ENCODE data around the gene INVS.

INVS gene

DNA sequence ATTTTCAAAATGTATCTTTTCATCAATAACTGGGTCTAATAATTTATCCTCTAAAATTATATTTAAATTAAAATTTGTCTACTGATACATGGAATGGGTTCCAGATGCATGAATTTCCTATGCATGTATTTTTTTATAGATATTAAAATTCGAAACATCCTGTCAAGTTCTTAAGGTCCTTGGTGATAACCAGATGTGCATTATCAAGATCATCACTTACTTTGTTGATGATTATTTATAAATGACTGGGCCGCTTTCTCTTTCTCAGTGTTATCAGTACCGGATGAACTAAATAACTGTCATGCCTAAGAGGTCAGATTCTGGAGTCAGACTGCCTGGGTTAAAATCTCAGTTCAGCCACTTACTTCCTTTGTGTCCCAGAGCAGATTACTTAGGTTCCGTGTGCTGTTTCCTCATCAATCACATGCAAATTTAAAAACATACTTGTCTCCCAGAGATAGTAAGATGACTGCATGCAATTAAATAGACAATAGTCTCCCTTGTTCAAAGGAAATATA, 129.4 kb downstream of the INVS start:
- TF ChIP-seq RAD21 (IDR thresholded peaks at IDR 0.05; ENCODE audit: low read depth) (no peak), TCF12 (IDR thresholded peaks at IDR 0.05; ENCODE audit: low read depth) (no peak), FOXM1 (IDR thresholded peaks at IDR 0.05; ENCODE audit: borderline replicate concordance, low read depth) (no peak), NFIC (IDR thresholded peaks at IDR 0.05) (no peak), EGR1 (IDR thresholded peaks at IDR 0.05) (no peak), CREB1 (IDR thresholded peaks at IDR 0.05; ENCODE audit: low read depth) (no peak), ZBTB7A (IDR thresholded peaks at IDR 0.05; ENCODE audit: low read depth) (no peak), TEAD4 (IDR thresholded peaks at IDR 0.05) (no peak), EP300 (IDR thresholded peaks at IDR 0.05; ENCODE audit: borderline replicate concordance) (no peak), TAF1 (IDR thresholded peaks at IDR 0.05; ENCODE audit: low read depth) (no peak)
- TF ChIP-seq, protein P1, sequence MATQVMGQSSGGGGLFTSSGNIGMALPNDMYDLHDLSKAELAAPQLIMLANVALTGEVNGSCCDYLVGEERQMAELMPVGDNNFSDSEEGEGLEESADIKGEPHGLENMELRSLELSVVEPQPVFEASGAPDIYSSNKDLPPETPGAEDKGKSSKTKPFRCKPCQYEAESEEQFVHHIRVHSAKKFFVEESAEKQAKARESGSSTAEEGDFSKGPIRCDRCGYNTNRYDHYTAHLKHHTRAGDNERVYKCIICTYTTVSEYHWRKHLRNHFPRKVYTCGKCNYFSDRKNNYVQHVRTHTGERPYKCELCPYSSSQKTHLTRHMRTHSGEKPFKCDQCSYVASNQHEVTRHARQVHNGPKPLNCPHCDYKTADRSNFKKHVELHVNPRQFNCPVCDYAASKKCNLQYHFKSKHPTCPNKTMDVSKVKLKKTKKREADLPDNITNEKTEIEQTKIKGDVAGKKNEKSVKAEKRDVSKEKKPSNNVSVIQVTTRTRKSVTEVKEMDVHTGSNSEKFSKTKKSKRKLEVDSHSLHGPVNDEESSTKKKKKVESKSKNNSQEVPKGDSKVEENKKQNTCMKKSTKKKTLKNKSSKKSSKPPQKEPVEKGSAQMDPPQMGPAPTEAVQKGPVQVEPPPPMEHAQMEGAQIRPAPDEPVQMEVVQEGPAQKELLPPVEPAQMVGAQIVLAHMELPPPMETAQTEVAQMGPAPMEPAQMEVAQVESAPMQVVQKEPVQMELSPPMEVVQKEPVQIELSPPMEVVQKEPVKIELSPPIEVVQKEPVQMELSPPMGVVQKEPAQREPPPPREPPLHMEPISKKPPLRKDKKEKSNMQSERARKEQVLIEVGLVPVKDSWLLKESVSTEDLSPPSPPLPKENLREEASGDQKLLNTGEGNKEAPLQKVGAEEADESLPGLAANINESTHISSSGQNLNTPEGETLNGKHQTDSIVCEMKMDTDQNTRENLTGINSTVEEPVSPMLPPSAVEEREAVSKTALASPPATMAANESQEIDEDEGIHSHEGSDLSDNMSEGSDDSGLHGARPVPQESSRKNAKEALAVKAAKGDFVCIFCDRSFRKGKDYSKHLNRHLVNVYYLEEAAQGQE (IDR thresholded peaks at IDR 0.05; ENCODE audit: low read depth): no peak
- TF ChIP-seq, protein P2, sequence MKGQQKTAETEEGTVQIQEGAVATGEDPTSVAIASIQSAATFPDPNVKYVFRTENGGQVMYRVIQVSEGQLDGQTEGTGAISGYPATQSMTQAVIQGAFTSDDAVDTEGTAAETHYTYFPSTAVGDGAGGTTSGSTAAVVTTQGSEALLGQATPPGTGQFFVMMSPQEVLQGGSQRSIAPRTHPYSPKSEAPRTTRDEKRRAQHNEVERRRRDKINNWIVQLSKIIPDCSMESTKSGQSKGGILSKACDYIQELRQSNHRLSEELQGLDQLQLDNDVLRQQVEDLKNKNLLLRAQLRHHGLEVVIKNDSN (IDR thresholded peaks at IDR 0.05): no peak
- TF ChIP-seq, protein P3, sequence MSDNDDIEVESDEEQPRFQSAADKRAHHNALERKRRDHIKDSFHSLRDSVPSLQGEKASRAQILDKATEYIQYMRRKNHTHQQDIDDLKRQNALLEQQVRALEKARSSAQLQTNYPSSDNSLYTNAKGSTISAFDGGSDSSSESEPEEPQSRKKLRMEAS (IDR thresholded peaks at IDR 0.05): no peak

DNA sequence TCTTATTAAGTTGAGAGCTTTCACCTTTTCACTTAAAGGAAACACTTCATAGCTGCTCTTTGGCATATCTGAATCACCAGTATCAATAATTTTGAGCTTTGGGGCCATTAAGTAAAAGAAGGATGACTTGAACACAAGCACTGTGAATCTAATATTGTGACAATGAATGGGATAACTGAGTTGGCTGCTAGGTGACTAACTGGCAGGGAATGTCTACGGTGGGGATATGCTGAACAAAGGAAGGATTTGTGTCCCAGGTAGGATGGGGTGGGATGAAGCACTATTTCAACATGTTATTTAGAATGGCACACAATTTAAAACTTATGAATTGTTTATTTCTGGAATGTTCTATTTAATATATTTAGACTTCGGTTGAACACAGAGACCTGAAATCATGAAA, 130.1 kb downstream of the INVS start:
- TF ChIP-seq CEBPB (IDR thresholded peaks at IDR 0.05): no peak
- no peak for TF ChIP-seq EGR1 (IDR thresholded peaks at IDR 0.05)
- no peak for TF ChIP-seq YY1 (IDR thresholded peaks at IDR 0.05; ENCODE audit: low read depth)
- no peak for TF ChIP-seq EP300 (IDR thresholded peaks at IDR 0.05; ENCODE audit: borderline replicate concordance)
- TF ChIP-seq, protein P1 (IDR thresholded peaks at IDR 0.05; ENCODE audit: low read depth): no peak
- no peak for TF ChIP-seq TCF12 (IDR thresholded peaks at IDR 0.05; ENCODE audit: low read depth)
- TF ChIP-seq RAD21 (IDR thresholded peaks at IDR 0.05; ENCODE audit: low read depth): no peak
- TF ChIP-seq, protein P3 (IDR thresholded peaks at IDR 0.05): no peak
- no peak for TF ChIP-seq TAF1 (IDR thresholded peaks at IDR 0.05; ENCODE audit: low read depth)
- TF ChIP-seq TEAD4 (IDR thresholded peaks at IDR 0.05): no peak

DNA sequence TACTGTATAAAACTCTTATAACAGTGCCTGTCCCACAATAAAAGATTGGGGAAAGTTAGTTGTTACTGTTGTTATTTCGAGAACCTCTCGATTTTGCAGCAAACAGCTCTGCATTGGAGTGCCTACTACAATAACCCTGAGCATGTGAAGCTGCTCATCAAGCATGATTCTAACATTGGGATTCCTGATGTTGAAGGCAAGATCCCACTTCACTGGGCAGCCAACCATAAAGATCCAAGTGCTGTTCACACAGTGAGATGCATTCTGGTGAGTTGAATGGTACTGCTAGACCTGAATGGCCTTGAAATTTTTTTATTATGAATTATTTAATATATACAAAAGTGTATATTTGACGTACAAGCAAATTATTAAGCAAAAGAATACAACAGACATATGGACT, 130.5 kb downstream of the INVS start:
- TF ChIP-seq FOXM1 (IDR thresholded peaks at IDR 0.05; ENCODE audit: borderline replicate concordance, low read depth): no peak
- TF ChIP-seq, protein P1 (IDR thresholded peaks at IDR 0.05; ENCODE audit: low read depth): no peak
- TF ChIP-seq CREB1 (IDR thresholded peaks at IDR 0.05; ENCODE audit: low read depth): no peak
- TF ChIP-seq, protein P3 (IDR thresholded peaks at IDR 0.05): no peak
- no peak for TF ChIP-seq RAD21 (IDR thresholded peaks at IDR 0.05; ENCODE audit: low read depth)
- no peak for TF ChIP-seq EP300 (IDR thresholded peaks at IDR 0.05; ENCODE audit: borderline replicate concordance)
- no peak for TF ChIP-seq CEBPB (IDR thresholded peaks at IDR 0.05)
- no peak for TF ChIP-seq EGR1 (IDR thresholded peaks at IDR 0.05)
- no peak for TF ChIP-seq ZBTB7A (IDR thresholded peaks at IDR 0.05; ENCODE audit: low read depth)
- TF ChIP-seq, protein P2 (IDR thresholded peaks at IDR 0.05): no peak
- TF ChIP-seq TEAD4 (IDR thresholded peaks at IDR 0.05): no peak
- TF ChIP-seq TAF1 (IDR thresholded peaks at IDR 0.05; ENCODE audit: low read depth): no peak
- TF ChIP-seq NFIC (IDR thresholded peaks at IDR 0.05): no peak

DNA sequence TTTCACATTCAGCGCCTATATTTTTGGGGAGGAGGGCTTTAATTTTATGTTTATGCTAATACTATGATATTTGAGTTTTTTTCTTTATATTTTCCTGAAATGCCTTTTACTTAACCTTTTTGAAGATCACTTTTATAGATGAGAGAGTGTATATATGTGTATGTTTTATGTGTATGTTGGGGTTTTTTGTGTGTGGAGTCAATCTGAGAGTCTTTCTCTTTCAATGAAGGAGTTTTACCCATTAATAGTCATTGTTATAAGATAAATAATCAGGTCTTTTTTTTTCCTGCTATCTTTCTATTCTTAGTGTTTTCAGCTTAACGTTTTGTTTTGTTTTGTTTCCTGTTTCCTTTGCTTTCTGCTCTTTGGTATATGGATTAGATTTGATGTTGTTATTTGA, 141.5 kb downstream of the INVS start:
- TF ChIP-seq NFIC (IDR thresholded peaks at IDR 0.05): no peak
- TF ChIP-seq CREB1 (IDR thresholded peaks at IDR 0.05; ENCODE audit: low read depth): no peak
- TF ChIP-seq, protein P1 (IDR thresholded peaks at IDR 0.05; ENCODE audit: low read depth): no peak
- TF ChIP-seq CEBPB (IDR thresholded peaks at IDR 0.05): no peak
- no peak for TF ChIP-seq ZBTB7A (IDR thresholded peaks at IDR 0.05; ENCODE audit: low read depth)
- TF ChIP-seq TCF12 (IDR thresholded peaks at IDR 0.05; ENCODE audit: low read depth): no peak
- TF ChIP-seq, protein P2 (IDR thresholded peaks at IDR 0.05): no peak
- TF ChIP-seq FOXM1 (IDR thresholded peaks at IDR 0.05; ENCODE audit: borderline replicate concordance, low read depth): no peak
- no peak for TF ChIP-seq TAF1 (IDR thresholded peaks at IDR 0.05; ENCODE audit: low read depth)
- TF ChIP-seq, protein P3 (IDR thresholded peaks at IDR 0.05): no peak
- TF ChIP-seq RAD21 (IDR thresholded peaks at IDR 0.05; ENCODE audit: low read depth): no peak

All from Ishikawa (cell line).